Activated T-helper 17 cell treated with anti-CD3 and anti-CD28 coated beads, Interleukin-2, amount 50 U/mL, for 72 hours (primary cell): ENCODE results near the gene HOXB5. TPM values are rescaled to one million over a fixed set of nuclear protein-coding genes. Genes with fewer than 3 reads are reported as not detected.

ENCODE experiments used
- ATAC-seq: fragments of 150-1000 bp; cut with Tn5 transposase; replicated peaks from 2 replicates; pipeline ENCODE4 v1.10.0; 2021; ENCODE audit warnings: mild to moderate bottlenecking, moderate library complexity
- H3K27ac Mint-ChIP-seq: one replicate; pipeline ENCODE4 v1.8.0; 2022; ENCODE audit warnings: mixed read lengths
- H3K27me3 Mint-ChIP-seq: one replicate; pipeline ENCODE4 v1.8.0; 2022; ENCODE audit warnings: mixed read lengths
- H3K36me3 Mint-ChIP-seq: one replicate; pipeline ENCODE4 v1.8.0; 2022; ENCODE audit warnings: low read depth, mild to moderate bottlenecking, mixed read lengths
- H3K4me1 Mint-ChIP-seq: one replicate; pipeline ENCODE4 v1.8.0; 2022; ENCODE audit warnings: mixed read lengths
- H3K4me3 Mint-ChIP-seq: one replicate; pipeline ENCODE4 v1.8.0; 2022; ENCODE audit warnings: mild to moderate bottlenecking, mixed read lengths
- H3K9me3 Mint-ChIP-seq: one replicate; pipeline ENCODE4 v1.8.0; 2022; ENCODE audit warnings: mixed read lengths
- total RNA-seq, 2 donors: library from RNA; stranded (reverse); gene quantifications; one replicate each; pipeline ENCODE4 v1.2.3, GENCODE V29; 2022

HOXB5 gene
- total RNA-seq, 2 donors from 2014 or later, result not detected

DNA sequence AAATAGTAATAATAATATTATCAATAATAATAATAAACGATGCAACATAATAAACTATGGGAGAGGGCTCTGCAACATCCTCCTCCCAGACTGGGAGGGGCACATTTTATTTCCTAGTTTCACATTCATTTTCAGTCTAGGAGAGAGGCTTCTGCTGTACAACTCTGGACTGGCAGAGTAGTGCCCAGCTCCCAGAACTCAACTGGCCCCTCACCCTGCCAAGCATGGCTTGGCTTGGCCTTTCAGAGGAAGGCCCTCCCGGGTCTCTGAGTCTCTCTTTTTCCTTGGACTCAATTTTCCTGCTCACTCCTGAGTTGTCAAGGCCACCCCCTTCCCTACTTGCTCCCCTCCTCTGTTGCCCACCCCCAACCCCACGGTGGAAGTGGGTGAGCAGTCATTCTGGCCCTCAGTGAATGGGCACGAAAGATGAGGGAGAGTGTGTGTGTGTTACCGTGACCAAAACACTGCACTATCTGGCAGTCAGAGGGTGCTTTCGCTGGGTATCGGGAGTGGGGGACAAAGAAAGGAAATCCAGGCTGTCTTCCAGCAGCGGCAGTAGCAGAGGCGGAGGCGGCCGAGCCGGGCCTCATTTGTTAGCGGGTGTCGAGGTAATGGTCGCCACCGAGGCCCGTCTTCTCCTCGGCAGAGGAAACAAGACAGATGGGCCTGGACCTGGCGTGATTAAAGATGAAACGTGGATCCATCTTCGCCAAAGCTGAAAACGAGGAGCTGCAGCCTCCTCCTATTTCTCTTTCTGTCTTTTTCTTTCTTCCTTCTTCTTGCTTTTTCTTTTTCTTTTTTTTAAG lies 17.7 kb downstream of the HOXB5 start:
- H3K27me3 Mint-ChIP-seq, result peaks cover 19% of the 10 kb centered on the region
- H3K36me3 Mint-ChIP-seq, result no peaks in the 10 kb centered on the region
- H3K9me3 Mint-ChIP-seq, result no peaks in the 10 kb centered on the region
- H3K4me1 Mint-ChIP-seq, result peaks cover 9% of the 10 kb centered on the region
- no peak for ATAC-seq
- no peak overlapping the region for H3K27ac Mint-ChIP-seq
- no peak overlapping the region for H3K4me3 Mint-ChIP-seq

DNA sequence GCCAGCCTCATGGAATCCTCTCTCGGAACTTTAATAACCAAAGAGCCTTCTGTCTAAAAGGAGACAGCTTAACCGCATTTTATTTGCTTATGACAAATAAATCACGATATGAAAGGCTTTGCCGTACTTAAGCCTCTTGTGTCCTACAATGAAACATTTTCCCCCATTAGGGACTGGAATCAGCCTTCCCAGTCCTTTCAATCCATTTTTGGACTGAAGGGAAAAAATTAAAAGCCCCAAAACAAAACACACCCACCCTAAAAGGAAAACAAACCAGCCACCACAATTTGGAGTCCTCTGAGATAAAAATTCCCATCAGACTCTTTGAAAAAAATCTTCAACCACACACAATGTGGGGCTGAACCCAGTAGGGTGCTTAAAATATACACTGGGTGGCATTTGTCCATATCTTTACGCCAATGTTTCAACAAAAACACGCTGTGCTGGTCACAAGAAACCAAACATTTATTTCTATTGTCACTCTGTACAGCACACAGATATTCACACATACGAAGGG lies 18.5 kb downstream of the HOXB5 start:
- Mint-ChIP-seq H3K27ac (no peak overlapping the region), H3K36me3 (no peaks in the 10 kb centered on the region), H3K4me3 (no peak overlapping the region), H3K27me3 (peaks cover 12% of the 10 kb centered on the region), H3K4me1 (peaks cover 9% of the 10 kb centered on the region), H3K9me3 (no peaks in the 10 kb centered on the region)
- no peak for ATAC-seq

DNA sequence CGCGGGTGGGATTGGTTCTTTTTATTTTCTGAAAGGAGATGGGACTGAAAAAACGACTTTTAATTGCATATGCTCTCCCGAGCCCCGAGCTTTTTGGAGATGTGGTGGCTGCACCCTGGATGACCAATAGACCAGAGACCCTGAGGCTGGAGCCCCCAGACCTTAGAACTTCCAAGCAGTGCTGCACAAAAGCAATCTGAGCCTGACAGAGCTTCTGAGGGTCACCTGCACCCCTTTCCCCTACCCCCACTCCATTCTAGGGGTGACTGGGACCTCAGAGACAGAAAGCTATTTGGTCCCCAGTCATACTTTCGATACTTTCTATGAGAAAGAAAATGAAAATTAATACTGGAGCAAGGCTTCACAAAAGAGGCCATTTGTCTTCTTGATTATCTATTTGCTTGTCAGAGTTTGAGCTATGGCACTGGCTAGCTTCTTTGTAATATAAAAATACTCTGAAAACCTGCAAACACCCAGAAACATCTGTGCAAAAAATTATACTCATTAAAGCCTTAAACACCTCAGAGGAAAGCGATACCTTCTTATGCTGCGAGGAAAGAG lies 19.0 kb downstream of the HOXB5 start:
- Mint-ChIP-seq H3K27ac (no peak overlapping the region), H3K4me3 (no peak overlapping the region), H3K9me3 (no peaks in the 10 kb centered on the region), H3K36me3 (no peaks in the 10 kb centered on the region), H3K27me3 (peaks cover 8% of the 10 kb centered on the region), H3K4me1 (peaks cover 4% of the 10 kb centered on the region)
- no peak for ATAC-seq

DNA sequence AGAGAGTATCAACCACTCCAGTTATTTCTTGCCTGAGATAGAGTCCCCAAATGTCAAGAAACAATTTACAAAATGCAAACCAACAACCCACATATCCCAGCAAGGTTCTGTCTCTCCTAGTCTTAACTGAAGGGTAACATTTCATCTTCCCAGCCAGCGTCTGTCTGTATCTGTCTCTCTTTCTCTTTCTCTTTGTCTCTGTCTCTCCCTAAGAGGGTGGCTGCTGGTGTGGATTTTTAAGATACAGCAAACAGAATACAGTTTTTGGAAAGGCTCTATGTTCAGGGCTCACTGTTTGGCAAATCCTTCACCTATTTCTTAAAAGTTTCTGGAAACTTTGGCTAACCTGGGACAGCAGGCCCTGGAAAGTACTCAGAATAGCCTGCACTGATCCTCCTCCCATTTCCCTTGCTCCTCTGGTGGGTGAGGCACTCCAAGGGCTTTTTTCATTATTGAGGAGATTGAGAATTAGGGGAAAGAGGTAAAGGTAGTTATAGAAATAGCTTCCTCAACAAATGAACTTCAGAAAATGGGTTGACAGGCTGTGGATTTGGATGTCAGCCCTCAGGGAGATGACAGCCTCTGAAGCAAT lies 21.7 kb downstream of the HOXB5 start:
- no peak for ATAC-seq
- Mint-ChIP-seq H3K9me3 (no peaks in the 10 kb centered on the region), H3K27ac (no peak overlapping the region), H3K36me3 (no peaks in the 10 kb centered on the region), H3K27me3 (peaks cover 7% of the 10 kb centered on the region), H3K4me1 (no peaks in the 10 kb centered on the region), H3K4me3 (no peak overlapping the region)

DNA sequence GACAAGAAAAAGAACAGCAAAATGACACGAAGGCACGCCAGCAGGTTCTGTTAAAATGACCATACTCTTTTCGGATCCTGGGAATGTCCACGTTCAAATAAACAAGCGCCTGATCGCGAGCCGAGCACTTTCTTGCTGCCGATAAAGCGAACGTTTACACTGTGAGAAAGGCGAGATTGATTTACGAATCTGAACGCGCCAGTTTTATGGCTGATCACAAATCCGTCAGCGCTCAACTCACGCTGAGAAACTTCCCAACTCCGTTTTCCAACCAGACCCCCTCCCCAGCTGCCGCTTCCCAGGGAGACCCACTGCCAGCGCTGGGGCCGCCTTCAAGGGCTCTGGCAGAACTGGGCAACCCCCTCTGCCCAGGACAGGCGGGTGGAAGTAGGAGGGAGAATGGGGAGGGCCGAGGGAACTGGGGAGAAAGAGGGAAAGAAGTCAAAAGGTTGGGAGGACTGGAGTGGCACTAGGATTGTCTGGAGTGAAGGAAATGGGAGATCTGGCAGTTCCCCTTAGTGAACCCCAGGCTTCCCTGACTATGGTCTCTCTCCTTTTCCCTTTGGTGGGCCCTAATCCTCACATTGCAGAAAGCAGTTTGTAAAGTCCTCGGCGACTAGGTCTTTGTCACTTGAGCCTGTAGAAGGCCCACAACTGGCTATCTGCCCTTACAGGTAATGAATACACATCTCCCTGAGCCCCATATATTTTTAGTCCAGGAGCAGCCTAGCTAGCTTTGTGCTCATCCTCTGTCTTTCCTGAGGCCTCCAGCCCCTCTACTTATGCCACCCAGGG lies 22.4 kb downstream of the HOXB5 start:
- no peak overlapping the region for H3K27ac Mint-ChIP-seq
- ATAC-seq, result no peak
- no peak overlapping the region for H3K4me3 Mint-ChIP-seq
- H3K4me1 Mint-ChIP-seq, result no peaks in the 10 kb centered on the region
- no peaks in the 10 kb centered on the region for H3K36me3 Mint-ChIP-seq
- H3K9me3 Mint-ChIP-seq, result no peaks in the 10 kb centered on the region
- H3K27me3 Mint-ChIP-seq, result peaks cover 7% of the 10 kb centered on the region

DNA sequence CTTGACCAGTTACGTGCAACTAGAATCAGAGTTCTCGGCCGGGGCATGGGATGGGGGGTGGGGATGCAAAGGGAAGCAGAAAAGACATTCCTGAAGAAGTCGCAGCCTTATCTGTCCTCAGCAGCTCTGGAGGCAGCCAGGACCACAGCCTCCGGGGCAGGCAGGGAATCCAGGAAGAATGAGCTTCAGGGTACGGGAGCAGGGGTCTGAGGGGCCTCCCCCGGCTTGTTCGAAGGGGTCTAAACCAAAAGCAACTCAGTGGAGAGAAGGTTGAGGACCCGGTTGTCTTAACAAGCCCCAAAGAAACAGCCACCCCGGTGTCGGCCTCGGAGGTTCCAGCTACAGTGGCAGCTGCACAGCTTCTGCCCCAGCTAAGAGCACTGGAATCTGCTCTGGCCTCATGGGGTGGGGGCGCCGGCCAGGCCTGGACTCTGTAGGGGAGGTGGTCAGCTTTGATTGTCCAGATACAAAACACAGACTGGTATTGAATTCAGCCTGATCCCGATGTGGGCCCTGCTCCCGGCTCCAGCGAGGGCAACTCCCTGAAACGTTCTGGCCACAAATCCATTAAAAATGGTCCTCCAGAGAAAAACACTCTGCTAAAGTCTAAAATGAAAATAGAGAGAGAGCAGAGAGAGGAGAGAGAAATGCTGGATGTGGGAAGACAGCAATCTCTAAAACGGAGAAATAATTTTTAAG lies 23.1 kb downstream of the HOXB5 start:
- Mint-ChIP-seq H3K4me1 (no peaks in the 10 kb centered on the region), H3K4me3 (no peak overlapping the region), H3K27me3 (peaks cover 7% of the 10 kb centered on the region), H3K36me3 (no peaks in the 10 kb centered on the region), H3K9me3 (no peaks in the 10 kb centered on the region), H3K27ac (no peak overlapping the region)
- no peak for ATAC-seq

DNA sequence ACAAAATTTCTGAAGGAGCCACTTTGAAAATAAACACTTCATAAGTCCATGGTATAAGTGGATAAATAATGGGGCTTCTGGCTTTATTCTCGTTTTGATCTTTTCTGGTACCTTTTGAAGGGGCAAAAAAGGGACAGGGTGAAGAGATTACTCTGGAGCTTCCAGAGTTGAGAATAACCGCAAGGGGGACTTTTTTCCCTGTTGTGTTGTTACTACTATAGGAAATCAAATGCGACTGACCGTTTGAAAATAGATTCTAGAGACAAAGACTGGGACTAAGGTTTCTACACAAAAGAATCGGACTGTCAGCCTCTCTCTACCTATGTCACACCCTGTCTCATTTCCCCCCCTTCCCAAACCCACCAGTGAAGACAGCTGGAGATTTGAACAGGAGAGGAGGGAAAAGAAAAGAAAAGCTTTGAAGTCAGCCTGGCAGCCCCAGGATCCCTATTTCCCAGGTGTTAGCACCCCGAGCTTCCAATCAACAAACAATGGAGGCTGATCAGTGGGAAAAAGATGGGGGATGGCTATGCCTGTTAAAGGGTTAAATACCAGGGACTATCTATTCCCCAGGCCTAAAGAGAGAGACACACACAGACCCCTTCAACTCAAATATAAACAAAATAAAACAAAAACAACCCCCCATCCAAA lies 23.8 kb downstream of the HOXB5 start:
- H3K27ac Mint-ChIP-seq, result no peak overlapping the region
- H3K9me3 Mint-ChIP-seq, result no peaks in the 10 kb centered on the region
- no peak overlapping the region for H3K4me3 Mint-ChIP-seq
- no peak for ATAC-seq
- no peaks in the 10 kb centered on the region for H3K4me1 Mint-ChIP-seq
- H3K36me3 Mint-ChIP-seq, result no peaks in the 10 kb centered on the region
- peaks cover 7% of the 10 kb centered on the region for H3K27me3 Mint-ChIP-seq

DNA sequence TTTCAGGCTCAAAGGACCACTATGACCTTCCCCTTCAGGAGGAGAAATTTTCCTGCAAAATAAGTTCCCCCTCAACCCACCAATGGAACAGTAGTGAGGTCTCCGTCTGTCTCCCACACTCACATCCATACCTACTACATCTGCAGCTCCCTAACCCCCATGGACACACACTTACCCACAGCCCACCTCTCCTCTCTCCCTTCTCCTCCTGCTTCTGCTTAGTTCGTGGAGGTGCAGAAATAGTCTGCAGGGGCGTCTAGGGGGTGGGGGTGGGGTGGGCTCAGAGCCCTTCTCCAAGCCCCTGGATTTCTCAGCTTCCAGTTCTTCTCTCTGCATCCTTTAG lies 24.4 kb downstream of the HOXB5 start:
- H3K36me3 Mint-ChIP-seq, result no peaks in the 10 kb centered on the region
- no peaks in the 10 kb centered on the region for H3K4me1 Mint-ChIP-seq
- no peaks in the 10 kb centered on the region for H3K9me3 Mint-ChIP-seq
- no peak overlapping the region for H3K4me3 Mint-ChIP-seq
- no peak overlapping the region for H3K27ac Mint-ChIP-seq
- ATAC-seq, result no peak
- H3K27me3 Mint-ChIP-seq, result peaks cover 7% of the 10 kb centered on the region

DNA sequence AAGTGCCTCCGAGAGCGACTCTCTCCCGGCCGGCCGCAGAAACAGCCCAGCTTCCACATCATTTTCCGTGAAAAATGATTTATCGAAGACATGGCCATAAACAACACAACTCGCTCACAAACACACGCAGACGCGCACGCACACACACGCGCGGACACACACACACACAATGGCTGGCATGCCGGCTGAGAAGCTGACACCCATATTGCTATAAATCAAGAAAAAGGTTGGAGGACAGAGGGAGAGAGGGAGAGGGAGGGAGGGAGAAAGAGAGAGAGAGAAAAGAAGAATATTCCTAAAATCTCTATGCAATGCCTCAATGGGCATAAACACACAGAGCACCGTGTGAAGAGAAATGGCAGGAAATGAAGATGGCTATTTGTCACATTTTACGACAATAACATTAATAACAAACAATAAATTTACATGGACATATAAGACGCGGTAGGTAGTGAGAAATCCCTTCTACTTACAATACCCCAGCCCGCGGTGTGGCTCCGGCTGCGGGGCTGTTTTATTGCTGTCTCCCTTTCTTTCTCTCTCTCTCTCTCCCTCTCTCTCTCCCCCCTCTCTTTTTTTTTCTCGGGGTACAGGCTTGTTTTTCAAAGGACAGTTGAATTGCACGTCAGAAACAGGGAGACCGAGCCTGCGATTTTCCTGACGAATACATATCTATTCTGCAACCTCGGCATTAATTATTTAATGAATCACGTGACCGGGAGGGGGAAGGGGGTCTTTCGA lies 24.9 kb downstream of the HOXB5 start:
- no peak overlapping the region for H3K27ac Mint-ChIP-seq
- H3K36me3 Mint-ChIP-seq, result no peaks in the 10 kb centered on the region
- no peaks in the 10 kb centered on the region for H3K9me3 Mint-ChIP-seq
- H3K27me3 Mint-ChIP-seq, result peaks cover 7% of the 10 kb centered on the region
- no peaks in the 10 kb centered on the region for H3K4me1 Mint-ChIP-seq
- no peak overlapping the region for H3K4me3 Mint-ChIP-seq
- ATAC-seq, result no peak

DNA sequence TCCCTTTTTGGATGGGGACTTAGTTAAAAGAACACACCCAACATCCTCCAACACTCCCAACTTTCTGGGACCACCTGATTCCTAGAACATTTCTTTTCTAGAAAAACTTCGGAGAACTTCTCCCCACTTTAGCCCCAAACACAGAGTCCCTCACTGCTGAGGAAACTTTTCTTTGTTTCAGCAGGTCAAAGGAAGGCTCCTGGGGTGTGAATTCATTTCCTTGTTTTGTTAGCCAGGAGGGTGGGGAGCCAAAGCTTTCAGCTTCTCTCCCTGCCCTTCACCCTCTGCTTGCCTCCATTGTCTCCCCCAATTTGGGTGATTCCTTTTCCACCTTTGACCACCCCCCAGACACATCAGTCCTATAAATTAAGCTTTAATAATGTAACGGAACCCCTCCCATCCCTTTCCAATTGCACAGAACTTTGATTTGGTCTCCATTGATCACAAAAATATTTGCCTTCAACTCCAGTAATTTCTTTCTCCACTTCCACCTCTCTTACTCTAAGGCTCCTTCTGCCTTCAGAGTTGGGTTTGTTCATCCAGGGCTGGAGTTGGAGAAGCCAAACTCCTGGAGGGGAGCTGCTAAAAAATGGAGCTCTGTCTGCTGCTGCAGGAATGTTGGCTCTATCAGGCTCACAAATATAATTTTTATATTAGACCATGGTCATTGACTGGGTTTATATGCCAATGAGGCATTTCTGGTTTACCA lies 25.8 kb downstream of the HOXB5 start:
- H3K27me3 Mint-ChIP-seq, result peaks cover 7% of the 10 kb centered on the region
- no peaks in the 10 kb centered on the region for H3K36me3 Mint-ChIP-seq
- H3K9me3 Mint-ChIP-seq, result no peaks in the 10 kb centered on the region

DNA sequence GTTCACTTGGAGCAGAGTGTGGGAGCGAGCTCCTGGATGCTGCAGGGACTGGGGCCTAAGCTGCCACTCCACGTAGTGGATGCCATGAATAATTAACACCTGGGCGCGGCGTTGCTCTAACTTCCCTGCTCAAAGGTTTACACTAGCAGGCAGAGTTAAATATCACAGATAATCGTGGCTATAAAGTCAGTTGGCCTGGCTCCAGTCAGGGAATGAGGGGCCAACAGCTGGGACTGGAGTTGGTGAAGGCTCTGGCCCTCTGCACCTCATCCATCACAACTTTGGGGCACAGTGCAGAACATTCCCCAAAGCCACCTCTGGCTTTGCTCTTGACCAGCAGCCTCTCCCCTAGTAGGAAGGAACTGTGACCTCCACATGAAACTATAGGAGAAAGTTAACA lies 26.4 kb downstream of the HOXB5 start:
- peaks cover 7% of the 10 kb centered on the region for H3K27me3 Mint-ChIP-seq
- H3K4me3 Mint-ChIP-seq, result no peak overlapping the region
- H3K27ac Mint-ChIP-seq, result no peak overlapping the region
- no peak for ATAC-seq
- H3K4me1 Mint-ChIP-seq, result no peaks in the 10 kb centered on the region
- H3K9me3 Mint-ChIP-seq, result no peaks in the 10 kb centered on the region
- H3K36me3 Mint-ChIP-seq, result no peaks in the 10 kb centered on the region

More for the DNA sequence above, 25.8 kb downstream of the HOXB5 start:
- Mint-ChIP-seq H3K27ac (no peak overlapping the region), H3K4me1 (no peaks in the 10 kb centered on the region), H3K4me3 (no peak overlapping the region)
- ATAC-seq, result no peak

DNA sequence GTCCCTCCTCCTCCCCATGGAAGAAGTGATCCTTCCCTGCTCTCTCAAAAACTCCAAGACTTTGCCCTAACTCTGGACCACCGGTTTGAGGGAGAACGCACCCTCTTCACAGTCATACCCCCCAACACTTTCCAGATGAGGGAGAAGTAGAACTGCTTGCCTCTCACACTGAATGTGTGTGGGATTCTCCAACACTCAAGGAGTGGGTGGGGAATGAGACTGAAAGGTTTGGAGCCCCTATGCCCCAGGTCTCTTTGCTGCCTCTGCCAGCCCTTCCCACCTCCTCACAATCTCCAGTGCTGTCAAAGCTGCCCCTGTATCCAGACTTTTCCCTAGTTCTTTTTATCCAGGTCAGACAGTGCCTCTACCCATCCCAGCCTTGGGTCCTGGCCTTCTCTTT lies 26.9 kb downstream of the HOXB5 start:
- no peak for ATAC-seq
- Mint-ChIP-seq H3K27me3 (peaks cover 7% of the 10 kb centered on the region), H3K9me3 (no peaks in the 10 kb centered on the region), H3K36me3 (no peaks in the 10 kb centered on the region), H3K4me1 (no peaks in the 10 kb centered on the region), H3K4me3 (no peak overlapping the region), H3K27ac (no peak overlapping the region)
